GM23248 (cell line): ENCODE results near the gene PCBP1. TPM values are rescaled to one million over a fixed set of nuclear protein-coding genes. Genes with fewer than 3 reads are reported as not detected.

Experiments
- DNase-seq: peaks from one replicate; pipeline ENCODE4 v3.0.0-alpha.2; 2015
- H2AFZ ChIP-seq: fragments of 200-600 bp; sonication (generic); 2 replicates; pipeline ENCODE4 v1.6.1; 2016; ENCODE audit warnings: antibody characterized with exemption
- H3F3A ChIP-seq: fragments of 200-600 bp; sonication (generic); 2 replicates; pipeline ENCODE4 v1.6.1; 2016; ENCODE audit warnings: mild to moderate bottlenecking, antibody characterized with exemption, mixed run types; ENCODE audit not compliant: insufficient read depth
- H3K27ac ChIP-seq: fragments of 200-600 bp; sonication (generic); 2 replicates; pipeline ENCODE4 v1.5.1; 2016; ENCODE audit warnings: mild to moderate bottlenecking
- H3K27me3 ChIP-seq: fragments of 200-600 bp; sonication (generic); replicated peaks from 2 replicates; pipeline ENCODE4 v1.6.1; 2016; ENCODE audit warnings: mild to moderate bottlenecking; ENCODE audit not compliant: insufficient read depth
- H3K36me3 ChIP-seq: fragments of 200-600 bp; sonication (generic); 2 replicates; pipeline ENCODE4 v1.6.1; 2016; ENCODE audit warnings: low read depth, mild to moderate bottlenecking
- H3K4me1 ChIP-seq: fragments of 200-600 bp; sonication (generic); 2 replicates; pipeline ENCODE4 v1.6.1; 2016; ENCODE audit warnings: mild to moderate bottlenecking; ENCODE audit not compliant: insufficient read depth
- H3K4me2 ChIP-seq: fragments of 200-600 bp; sonication (generic); one replicate; pipeline ENCODE4 v1.6.1; 2016; ENCODE audit warnings: mild to moderate bottlenecking; ENCODE audit not compliant: unreplicated experiment
- H3K4me3 ChIP-seq: fragments of 200-600 bp; sonication (generic); 2 replicates; pipeline ENCODE4 v1.5.1; 2016; ENCODE audit warnings: mild to moderate bottlenecking
- H3K79me2 ChIP-seq: fragments of 200-600 bp; sonication (generic); 2 replicates; pipeline ENCODE4 v1.6.1; 2016; ENCODE audit warnings: mild to moderate bottlenecking; ENCODE audit not compliant: insufficient read depth
- H3K9ac ChIP-seq: fragments of 200-600 bp; sonication (generic); 2 replicates; pipeline ENCODE4 v1.6.1; 2016; ENCODE audit warnings: mild to moderate bottlenecking
- H3K9me2 ChIP-seq: fragments of 200-600 bp; sonication (generic); 2 replicates; pipeline ENCODE4 v1.6.1; 2016; ENCODE audit warnings: mixed run types, mild to moderate bottlenecking, moderate library complexity; ENCODE audit not compliant: insufficient read depth
- H3K9me3 ChIP-seq: fragments of 200-600 bp; sonication (generic); one replicate; pipeline ENCODE4 v1.6.1; 2017; ENCODE audit warnings: low read depth
- H4K20me1 ChIP-seq: fragments of 200-600 bp; sonication (generic); 2 replicates; pipeline ENCODE4 v1.6.0; 2016; ENCODE audit not compliant: insufficient read depth
- EZH2 ChIP-seq: fragments of 200-600 bp; sonication (generic); IDR thresholded peaks from 2 replicates; pipeline ENCODE4 v1.6.1; 2018; ENCODE audit warnings: antibody characterized with exemption, mild to moderate bottlenecking; ENCODE audit not compliant: insufficient read depth, poor library complexity, severe bottlenecking
- EZH2phosphoT487 ChIP-seq: fragments of 200-600 bp; sonication (generic); IDR thresholded peaks from 2 replicates; pipeline ENCODE4 v1.6.1; 2018; ENCODE audit warnings: antibody characterized with exemption, moderate library complexity, mild to moderate bottlenecking, low read depth; ENCODE audit not compliant: insufficient read depth
- WGBS, 2 experiments: methylation state at CpG; one replicate each; pipeline ENCODE4 v1.1.6; 2015 to 2017; ENCODE audit warnings: low lambda C conversion rate in 2 of 2, low coverage in 1 of 2; ENCODE audit errors: missing lambda C conversion rate in 2 of 2; 5-methylcytosine and 5-hydroxymethylcytosine counted together
- in situ Hi-C: fragments of 300-500 bp; cut with MboI; formaldehyde crosslinking; loops from 2 replicates; pipeline ENCODE4 v1.15.0; 2020
- polyA plus RNA-seq: library from polyadenylated mRNA; unstranded; fragments of >200 nt; fragmentation: Nextera tagmentation; extraction: Ambion mirVana; gene quantifications from 2 replicates; pipeline ENCODE4 v1.2.1, GENCODE V29; 2016
- total RNA-seq: library from RNA; depleted of rRNA; stranded (reverse); fragments of >200 nt; shearing (Covaris generic); gene quantifications from 2 replicates; pipeline ENCODE4 v1.2.3, GENCODE V29; 2014

The PCBP1 gene
- total and polyA plus RNA-seq, 2 experiments from 2014 or later = 29.8 to 167 TPM

- Histone ChIP-seq H3K36me3 (peaks cover 6% of the 10 kb centered on the region), H3K9me2 (no peaks in the 10 kb centered on the region), H3K4me1 (peaks cover 23% of the 10 kb centered on the region), H3K79me2 (peaks cover 15% of the 10 kb centered on the region), H3F3A (peaks cover 13% of the 10 kb centered on the region; the same call in 1 of the 2 replicates), H3K4me2 (no peak overlapping the region), H2AFZ (no peak overlapping the region), H3K4me3 (no peak overlapping the region), H3K27ac (no peak overlapping the region), H3K27me3 (no peaks in the 10 kb centered on the region), H3K9ac (no peak overlapping the region), H4K20me1 (no peaks in the 10 kb centered on the region), H3K9me3 (no peaks in the 10 kb centered on the region)
- in situ Hi-C loops = no loop called here
- TF ChIP-seq EZH2 (no peak), EZH2phosphoT487 (no peak)
- no peak for DNase-seq
- 71 to 77% methylated on average over 5 of the region's 5 CpGs for WGBS, 2 experiments
Measured at GRCh38 chr2:70081221-70081620, 6.1 kb upstream of the PCBP1 start.

GRCh38 chr2:70083344-70084156 lies 3.7 kb upstream of the PCBP1 start:
- H2AFZ ChIP-seq = 0 out of 2 replicates have a peak overlapping the region, but pooled peaks have one; percentile 1
- H3K4me3 ChIP-seq = no peak overlapping the region
- H3K27me3 ChIP-seq = no peaks in the 10 kb centered on the region
- in situ Hi-C loops = no loop called here
- TF ChIP-seq EZH2 = no peak
- TF ChIP-seq EZH2phosphoT487 = no peak
- H4K20me1 ChIP-seq = no peaks in the 10 kb centered on the region
- no peak overlapping the region for H3K9ac ChIP-seq
- peak; percentile 75 for DNase-seq
- H3K4me1 ChIP-seq = peaks cover 25% of the 10 kb centered on the region
- H3K9me2 ChIP-seq = no peaks in the 10 kb centered on the region
- WGBS, 2 experiments = 65 to 73% methylated on average over 8 of the region's 8 CpGs
- peaks cover 19% of the 10 kb centered on the region; the same call in 1 of the 2 replicates for H3F3A ChIP-seq
- peak overlapping the region; percentile 11; the same call in 1 of the 2 replicates for H3K27ac ChIP-seq
- no peaks in the 10 kb centered on the region for H3K9me3 ChIP-seq
- H3K79me2 ChIP-seq = peaks cover 26% of the 10 kb centered on the region
- no peak overlapping the region for H3K4me2 ChIP-seq
- peaks cover 5% of the 10 kb centered on the region for H3K36me3 ChIP-seq

- H3K36me3 ChIP-seq = peaks cover 11% of the 10 kb centered on the region
- H3K9me2 ChIP-seq = no peaks in the 10 kb centered on the region
- in situ Hi-C loops = no loop called here
- WGBS, 2 experiments = 58 to 64% methylated on average over 10 of the region's 10 CpGs
- H3F3A ChIP-seq = peaks cover 32% of the 10 kb centered on the region; the same call in 1 of the 2 replicates
- peak overlapping the region; percentile 96 for H2AFZ ChIP-seq
- no peaks in the 10 kb centered on the region for H4K20me1 ChIP-seq
- peaks cover 25% of the 10 kb centered on the region for H3K4me1 ChIP-seq
- peak overlapping the region; percentile 100 for H3K27ac ChIP-seq
- H3K79me2 ChIP-seq = peaks cover 42% of the 10 kb centered on the region
- no peak for DNase-seq
- H3K27me3 ChIP-seq = no peaks in the 10 kb centered on the region
- peak overlapping the region; percentile 98 for H3K9ac ChIP-seq
- peak overlapping the region; percentile 96 for H3K4me2 ChIP-seq
- TF ChIP-seq EZH2phosphoT487 (no peak), EZH2 (no peak)
- H3K9me3 ChIP-seq = no peaks in the 10 kb centered on the region
- peak overlapping the region; percentile 88 for H3K4me3 ChIP-seq
Measured at GRCh38 chr2:70084973-70085710, 2.1 kb upstream of the PCBP1 start.

- H2AFZ ChIP-seq = peak overlapping the region; percentile 96
- H3K9me2 ChIP-seq = no peaks in the 10 kb centered on the region
- peak; percentile 28 for DNase-seq
- peak overlapping the region; percentile 100 for H3K27ac ChIP-seq
- H3K79me2 ChIP-seq = peaks cover 49% of the 10 kb centered on the region
- peaks cover 25% of the 10 kb centered on the region for H3K4me1 ChIP-seq
- in situ Hi-C loops = no loop called here
- no peak for TF ChIP-seq EZH2
- no peak for TF ChIP-seq EZH2phosphoT487
- H3K4me2 ChIP-seq = peak overlapping the region; percentile 96
- H4K20me1 ChIP-seq = no peaks in the 10 kb centered on the region
- peaks cover 10% of the 10 kb centered on the region for H3K36me3 ChIP-seq
- H3F3A ChIP-seq = peaks cover 39% of the 10 kb centered on the region
- H3K4me3 ChIP-seq = peak overlapping the region; percentile 88
- no peaks in the 10 kb centered on the region for H3K9me3 ChIP-seq
- peak overlapping the region; percentile 98 for H3K9ac ChIP-seq
- 12 to 14% methylated on average over 22 of the region's 22 CpGs for WGBS, 2 experiments
- H3K27me3 ChIP-seq = no peaks in the 10 kb centered on the region
Measured at GRCh38 chr2:70085711-70086277, 1.5 kb upstream of the PCBP1 start.
